ENCODE measurements around the gene ETV2.
"Not testable (repeated sequence)": the region's sequence is repeated elsewhere in the genome, so short reads cannot be mapped to it uniquely, and the experiment has no call there.

Gene ETV2, protein sequence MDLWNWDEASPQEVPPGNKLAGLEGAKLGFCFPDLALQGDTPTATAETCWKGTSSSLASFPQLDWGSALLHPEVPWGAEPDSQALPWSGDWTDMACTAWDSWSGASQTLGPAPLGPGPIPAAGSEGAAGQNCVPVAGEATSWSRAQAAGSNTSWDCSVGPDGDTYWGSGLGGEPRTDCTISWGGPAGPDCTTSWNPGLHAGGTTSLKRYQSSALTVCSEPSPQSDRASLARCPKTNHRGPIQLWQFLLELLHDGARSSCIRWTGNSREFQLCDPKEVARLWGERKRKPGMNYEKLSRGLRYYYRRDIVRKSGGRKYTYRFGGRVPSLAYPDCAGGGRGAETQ

DNA sequence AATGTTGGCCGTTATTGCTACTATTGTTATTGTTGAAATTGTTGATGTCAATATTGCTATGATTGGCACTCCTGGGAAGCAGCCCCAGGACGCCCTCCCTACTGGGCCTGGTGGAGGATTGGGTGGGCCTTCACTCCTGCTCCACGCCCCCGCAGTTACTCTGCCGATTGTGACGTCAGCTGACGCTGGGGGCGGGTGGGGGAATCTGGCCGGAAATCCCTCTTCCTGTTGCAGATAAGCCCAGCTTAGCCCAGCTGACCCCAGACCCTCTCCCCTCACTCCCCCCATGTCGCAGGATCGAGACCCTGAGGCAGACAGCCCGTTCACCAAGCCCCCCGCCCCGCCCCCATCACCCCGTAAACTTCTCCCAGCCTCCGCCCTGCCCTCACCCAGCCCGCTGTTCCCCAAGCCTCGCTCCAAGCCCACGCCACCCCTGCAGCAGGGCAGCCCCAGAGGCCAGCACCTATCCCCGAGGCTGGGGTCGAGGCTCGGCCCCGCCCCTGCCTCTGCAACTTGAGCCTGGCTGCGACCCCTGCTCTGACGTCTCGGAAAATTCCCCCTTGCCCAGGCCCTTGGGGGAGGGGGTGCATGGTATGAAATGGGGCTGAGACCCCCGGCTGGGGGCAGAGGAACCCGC, at the start of gene ETV2:
TSS of gene ETV2 (plus strand) at position 231 of the 637 bp plus-strand sequence. CDS start 716 bp downstream, outside the sequence.
- no peak for DNase-seq (ENCODE audit: low read depth, low spot score)
- no peak within 1 kb of the TSS for H3K27ac ChIP-seq

DNA sequence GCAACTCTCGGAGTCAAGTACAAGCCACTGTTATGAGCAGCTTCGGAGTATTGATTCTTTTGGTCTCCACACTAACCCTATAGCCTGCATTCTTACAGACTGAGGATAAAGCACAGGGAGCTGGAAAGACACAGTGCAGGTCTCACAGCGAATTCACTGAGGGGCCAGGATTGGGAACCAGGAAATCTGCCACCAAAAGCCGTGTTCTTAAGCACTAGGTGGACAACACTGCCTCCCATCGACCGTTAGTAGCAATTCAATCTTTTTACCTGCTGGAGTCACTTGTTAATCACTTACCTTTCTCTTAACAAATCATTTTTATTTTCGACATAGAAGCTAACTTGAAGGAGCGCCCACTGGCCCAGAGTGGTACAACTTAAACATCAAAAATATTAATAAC, 49.3 kb upstream of the ETV2 start:
- no peak overlapping the region for H3K27ac ChIP-seq
- no peak for DNase-seq (ENCODE audit: low read depth, low spot score)

DNA sequence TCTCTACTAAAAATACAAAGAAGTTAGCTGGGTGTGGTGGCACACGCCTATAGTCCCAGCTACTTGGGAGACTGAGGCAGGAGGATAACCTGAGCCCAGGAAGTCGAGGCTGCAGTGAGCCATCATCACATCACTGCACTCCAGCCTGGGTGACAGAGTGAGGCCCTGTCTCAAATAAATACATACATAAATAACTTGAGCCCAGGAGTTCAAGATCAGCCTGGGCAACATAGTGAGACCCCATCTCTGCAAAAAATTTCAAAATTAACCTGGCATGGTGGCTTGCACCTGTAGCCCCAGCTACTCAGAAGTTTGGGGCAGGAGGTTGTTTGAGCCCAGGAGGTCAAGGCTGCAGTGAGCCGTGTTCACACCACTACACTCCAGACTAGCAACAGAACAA, 46.5 kb upstream of the ETV2 start:
- H3K27ac ChIP-seq; DNase-seq (ENCODE audit: low read depth, low spot score): not testable (repeated sequence)

DNA sequence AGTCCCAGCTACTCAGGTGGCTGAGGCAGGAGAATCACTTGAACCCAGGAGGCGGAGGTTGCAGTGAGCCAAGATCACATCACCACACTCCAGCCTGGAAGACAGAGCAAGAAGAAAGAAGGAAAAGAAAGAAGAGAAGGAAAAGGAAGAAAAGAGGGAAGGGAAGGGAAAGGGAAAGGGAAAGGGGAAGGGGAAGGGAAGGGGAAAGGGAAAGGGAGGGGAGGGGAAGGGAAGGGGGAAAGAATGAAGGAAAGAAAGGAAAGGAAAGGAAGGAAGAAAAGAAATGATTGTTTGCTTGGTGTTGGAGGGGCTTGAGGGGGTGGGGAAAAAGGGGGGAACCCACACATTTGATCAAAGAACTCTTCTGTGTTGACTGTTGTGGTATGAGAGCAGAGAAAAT, 45.6 kb upstream of the ETV2 start:
- DNase-seq (ENCODE audit: low read depth, low spot score): no peak
- H3K27ac ChIP-seq: no peak overlapping the region

DNA sequence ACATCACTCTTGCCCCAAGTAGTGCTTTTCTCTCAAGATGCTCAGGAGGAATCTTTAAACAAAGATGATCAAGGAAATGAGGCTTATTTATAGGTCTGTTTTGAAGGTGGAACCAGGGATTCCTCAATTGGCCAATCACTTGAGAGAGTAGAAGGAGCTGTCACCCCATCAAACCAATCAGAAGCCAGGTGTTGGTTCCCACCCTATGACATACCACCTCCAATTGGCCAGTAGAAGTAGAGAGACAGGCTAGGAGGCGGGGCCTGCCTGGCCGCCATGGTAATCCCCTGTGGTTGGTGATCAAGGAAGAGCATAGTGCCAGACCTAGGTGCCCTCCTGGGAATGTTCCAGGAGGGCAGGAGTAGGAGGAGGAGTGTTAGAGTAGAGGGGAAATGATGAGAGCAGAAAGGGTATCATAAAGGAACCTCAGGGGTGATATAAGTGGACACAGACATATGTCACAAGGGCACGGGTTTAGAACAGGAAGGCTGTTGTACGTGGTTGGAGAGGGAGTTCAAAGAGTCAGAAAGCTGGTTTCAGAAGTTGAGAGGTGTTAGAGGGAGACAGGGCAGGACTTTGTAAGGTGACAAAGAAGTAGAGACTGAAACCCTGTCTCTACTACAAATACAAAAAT, 45.1 kb upstream of the ETV2 start:
- H3K27ac ChIP-seq: no peak overlapping the region
- DNase-seq (ENCODE audit: low read depth, low spot score): no peak

DNA sequence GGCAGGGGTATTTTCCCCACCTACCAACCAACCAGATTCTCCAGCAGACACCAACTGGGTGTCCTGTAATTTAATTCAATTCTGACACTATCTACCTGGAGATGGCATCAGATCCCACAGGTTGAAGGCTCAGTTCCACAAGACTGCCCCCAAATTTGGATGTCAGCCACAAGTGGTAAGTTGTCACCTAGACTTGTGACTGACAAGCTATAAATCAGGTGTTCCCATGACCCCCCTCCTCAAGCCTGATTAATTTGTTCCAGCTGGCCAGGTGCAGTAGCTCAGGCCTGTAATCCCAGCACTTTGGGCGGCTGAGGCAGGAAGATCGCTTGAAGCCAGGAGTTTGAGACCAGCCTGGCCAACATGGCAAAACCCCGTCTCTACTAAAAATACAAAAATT, 39.6 kb upstream of the ETV2 start:
- no peak overlapping the region for H3K27ac ChIP-seq
- no peak for DNase-seq (ENCODE audit: low read depth, low spot score)

DNA sequence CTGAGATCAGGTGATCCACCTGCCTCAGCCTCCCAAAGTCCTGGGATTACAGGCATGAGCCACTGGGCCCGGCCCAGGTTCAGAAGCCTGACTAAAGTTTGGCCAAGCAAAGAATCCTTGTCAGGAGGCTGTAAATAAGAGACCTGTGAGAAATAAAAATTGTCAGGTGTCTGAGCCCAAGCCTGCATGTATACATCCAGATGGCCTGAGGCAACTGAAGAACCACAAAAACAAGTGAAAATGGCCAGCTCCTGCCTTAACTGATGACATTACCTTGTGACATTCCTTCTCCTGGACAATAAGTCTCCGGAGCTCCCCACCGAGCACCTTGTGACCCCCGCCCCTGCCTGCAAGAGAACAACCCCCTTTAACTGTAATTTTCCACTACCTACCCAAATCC, 37.1 kb upstream of the ETV2 start:
- DNase-seq (ENCODE audit: low read depth, low spot score): not testable (repeated sequence)
- peak overlapping the region; percentile 74 for H3K27ac ChIP-seq

DNA sequence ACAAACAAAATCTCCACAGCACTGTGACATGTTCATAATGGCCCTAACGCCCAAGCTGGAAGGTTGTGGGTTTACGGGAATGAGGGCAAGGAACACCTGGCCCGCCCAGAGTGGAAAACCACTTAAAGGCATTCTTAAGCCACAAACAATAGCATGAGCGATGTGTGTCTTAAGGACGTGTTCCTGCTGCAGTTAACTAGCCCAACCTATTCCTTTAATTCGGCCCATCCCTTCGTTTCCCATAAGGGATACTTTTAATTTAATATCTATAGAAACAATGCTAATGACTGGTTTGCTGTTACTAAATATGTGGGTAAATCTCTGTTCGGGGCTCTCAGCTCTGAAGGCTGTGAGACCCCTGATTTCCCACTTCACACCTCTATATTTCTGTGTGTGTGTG, 34.4 kb upstream of the ETV2 start:
- H3K27ac ChIP-seq: not testable (repeated sequence)

DNA sequence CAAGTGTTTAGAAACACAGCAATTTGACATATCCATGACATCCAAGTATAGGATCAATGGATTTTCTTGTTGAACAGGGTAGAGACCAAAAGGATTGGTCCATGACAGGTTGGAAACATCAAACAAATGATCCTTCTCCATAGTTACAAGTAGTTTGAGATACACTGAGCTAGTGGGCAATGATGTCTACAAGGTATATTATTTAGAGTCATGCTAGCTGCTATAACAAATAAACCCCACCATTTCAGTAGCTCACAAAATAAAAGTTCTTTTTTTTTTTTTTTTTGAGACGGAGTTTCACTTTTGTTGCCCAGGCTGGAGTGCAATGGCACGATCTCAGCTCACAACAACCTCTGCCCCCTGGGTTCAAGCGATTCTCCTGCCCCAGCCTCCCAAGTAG, 33.9 kb upstream of the ETV2 start:
- DNase-seq (ENCODE audit: low read depth, low spot score): no peak
- H3K27ac ChIP-seq: no peak overlapping the region

More for the DNA sequence above, 34.4 kb upstream of the ETV2 start:
- not testable (repeated sequence) for DNase-seq (ENCODE audit: low read depth, low spot score)

DNA sequence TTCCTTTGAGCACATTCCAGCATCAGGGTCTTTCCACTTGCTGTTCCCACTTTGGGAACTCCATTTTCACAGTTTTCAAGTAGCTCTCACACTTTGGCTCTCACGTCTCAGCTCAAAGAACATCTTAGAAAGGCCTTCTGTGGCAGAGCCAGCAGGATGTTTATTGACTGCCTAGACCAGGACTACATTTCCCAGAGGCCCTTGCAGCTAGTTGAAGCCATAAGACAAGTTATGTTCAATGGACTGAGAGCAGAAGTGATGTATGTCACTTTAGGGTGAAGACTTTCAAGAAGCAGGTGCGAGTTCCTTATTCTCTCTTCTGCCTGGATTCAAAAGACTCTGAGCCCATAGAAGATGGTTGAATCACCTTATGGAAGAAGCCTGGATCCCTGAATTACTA, 33.3 kb upstream of the ETV2 start:
- H3K27ac ChIP-seq: no peak overlapping the region
- no peak for DNase-seq (ENCODE audit: low read depth, low spot score)

DNA sequence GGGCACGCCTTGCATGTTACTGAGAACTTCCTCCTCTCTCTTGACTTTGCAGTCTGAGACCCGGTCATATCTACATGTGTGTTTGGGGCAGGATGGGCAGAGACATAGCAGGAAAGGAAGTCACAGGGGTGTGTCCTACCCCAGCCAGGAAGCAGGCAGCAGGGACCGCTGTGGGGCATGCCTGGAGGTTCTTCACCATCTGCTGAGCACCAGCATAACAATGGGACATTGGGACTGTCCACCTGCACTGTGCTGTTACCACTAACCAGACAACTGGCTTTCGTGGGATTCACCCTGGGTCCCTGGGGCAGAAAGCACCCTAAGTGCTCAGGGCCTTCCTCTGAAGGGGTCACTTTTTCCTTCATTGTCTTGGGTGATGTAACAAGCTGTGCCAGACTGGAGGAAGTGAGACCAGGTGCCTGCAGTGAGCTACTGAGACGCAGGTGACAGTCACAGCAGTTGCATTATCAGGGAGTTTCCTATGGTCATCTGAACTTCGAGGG, 31.6 kb upstream of the ETV2 start:
- peak overlapping the region; percentile 49 for H3K27ac ChIP-seq
- DNase-seq (ENCODE audit: low read depth, low spot score): no peak

DNA sequence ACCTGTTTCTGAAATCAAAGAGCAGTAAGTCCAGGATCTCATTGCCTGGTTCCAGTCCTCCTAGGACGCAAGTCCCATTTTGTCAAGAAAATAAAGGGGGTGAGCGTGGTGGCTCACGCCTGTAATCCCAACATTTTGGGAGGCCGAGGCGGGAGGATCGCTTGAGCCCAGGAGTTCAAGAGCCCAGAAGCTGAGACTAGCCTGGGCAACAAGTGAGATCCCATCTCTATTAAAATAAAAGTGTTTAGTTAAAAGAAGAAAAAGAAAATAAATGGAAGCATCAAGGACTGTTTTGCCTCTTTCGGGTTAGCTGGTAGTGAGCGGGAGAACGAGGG, 29.4 kb upstream of the ETV2 start:
- DNase-seq (ENCODE audit: low read depth, low spot score): no peak
- no peak overlapping the region for H3K27ac ChIP-seq

DNA sequence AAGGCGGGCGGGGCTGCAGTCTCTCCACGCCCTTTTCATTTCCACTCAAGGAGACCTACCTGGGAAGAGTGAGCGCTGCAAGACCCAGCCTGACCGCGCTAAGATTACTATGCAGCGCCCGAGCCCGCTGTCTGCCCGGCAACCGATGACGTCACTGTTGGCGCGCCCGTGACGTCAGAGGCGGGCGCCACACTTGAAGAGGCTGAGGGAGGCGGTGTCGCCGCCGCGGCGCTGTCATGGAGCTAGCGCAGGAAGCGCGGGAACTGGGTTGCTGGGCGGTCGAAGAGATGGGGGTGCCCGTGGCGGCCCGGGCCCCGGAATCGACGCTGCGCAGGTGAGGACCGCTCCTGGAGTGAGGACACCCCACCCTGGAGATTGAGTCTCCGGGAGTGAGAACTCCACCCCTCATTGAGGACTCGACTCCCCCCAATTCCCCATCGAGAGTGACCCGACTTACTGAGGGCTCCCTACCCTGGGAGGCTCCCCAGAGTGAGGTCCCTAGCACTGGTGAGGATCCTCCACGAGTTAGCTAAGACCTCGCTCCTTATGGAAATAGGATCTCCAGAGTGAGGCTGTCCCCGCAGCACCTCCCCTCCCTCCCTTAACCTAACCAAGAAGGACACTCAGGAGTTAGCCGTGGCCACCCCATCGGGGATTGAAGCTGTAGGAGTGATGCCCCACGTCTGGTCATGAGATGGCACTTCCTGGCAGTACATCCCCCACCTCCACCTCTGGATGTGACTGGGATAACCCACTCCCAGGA, 28.8 kb upstream of the ETV2 start, which contains the start of gene HAUS5:
TSS of gene HAUS5 (plus strand) at position 177 of the 763 bp plus-strand sequence. CDS start at position 237, 60 bp downstream.
- DNase-seq (ENCODE audit: low read depth, low spot score): peak; percentile 74
- no peak within 1 kb of the TSS for H3K27ac ChIP-seq

DNA sequence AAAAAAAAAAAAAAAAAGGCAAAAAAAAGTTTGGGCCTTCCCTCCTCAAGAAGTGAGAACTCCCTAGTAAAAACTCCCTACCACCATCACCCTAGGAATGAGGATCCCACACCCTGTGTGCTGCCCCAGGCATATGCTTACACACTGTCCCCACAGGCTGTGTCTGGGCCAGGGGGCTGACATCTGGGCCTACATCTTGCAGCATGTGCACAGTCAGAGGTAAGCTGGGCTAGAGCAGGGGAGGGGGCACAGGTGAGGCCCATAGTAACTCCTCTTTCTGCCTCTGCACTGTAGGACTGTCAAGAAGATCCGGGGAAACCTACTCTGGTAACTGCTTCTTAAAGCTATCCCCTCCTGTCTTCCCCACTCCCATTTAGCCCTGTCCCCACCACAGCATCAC, 28.0 kb upstream of the ETV2 start:
- no peak overlapping the region for H3K27ac ChIP-seq
- DNase-seq (ENCODE audit: low read depth, low spot score): no peak

DNA sequence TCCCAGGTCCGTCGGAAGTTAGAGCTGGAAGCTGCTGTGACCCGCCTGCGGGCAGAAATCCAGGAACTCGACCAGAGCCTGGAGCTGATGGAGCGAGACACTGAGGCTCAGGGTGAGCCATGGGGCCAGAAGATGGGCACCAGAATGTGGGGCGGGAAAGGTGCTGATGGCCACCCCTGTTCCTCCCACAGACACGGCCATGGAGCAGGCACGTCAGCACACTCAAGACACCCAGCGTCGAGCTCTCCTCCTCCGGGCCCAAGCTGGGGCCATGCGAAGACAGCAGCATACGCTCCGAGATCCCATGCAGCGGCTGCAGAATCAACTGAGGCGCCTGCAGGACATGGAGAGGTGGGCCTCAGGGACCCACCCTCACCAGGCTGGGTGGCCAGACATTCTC, 26.5 kb upstream of the ETV2 start:
- no peak for DNase-seq (ENCODE audit: low read depth, low spot score)
- no peak overlapping the region for H3K27ac ChIP-seq

DNA sequence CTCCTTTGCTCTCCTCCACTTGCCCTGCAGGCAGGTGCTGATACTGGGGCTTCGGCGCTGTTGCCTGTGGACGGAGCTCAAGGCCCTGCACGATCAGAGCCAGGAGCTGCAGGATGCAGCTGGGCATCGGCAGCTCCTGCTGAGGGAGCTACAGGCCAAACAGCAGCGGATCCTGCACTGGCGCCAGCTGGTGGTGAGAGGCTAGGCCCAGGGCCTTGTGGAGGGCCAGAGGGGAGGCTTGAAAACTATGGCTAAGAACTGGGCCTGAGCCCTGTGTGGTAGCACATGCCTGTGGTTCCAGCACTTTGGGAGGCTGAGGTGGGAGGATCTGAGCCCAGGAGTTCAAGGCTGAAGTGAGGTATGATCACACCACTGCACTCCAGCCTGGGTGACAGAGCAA, 22.7 kb upstream of the ETV2 start:
- H3K27ac ChIP-seq: no peak overlapping the region
- no peak for DNase-seq (ENCODE audit: low read depth, low spot score)

DNA sequence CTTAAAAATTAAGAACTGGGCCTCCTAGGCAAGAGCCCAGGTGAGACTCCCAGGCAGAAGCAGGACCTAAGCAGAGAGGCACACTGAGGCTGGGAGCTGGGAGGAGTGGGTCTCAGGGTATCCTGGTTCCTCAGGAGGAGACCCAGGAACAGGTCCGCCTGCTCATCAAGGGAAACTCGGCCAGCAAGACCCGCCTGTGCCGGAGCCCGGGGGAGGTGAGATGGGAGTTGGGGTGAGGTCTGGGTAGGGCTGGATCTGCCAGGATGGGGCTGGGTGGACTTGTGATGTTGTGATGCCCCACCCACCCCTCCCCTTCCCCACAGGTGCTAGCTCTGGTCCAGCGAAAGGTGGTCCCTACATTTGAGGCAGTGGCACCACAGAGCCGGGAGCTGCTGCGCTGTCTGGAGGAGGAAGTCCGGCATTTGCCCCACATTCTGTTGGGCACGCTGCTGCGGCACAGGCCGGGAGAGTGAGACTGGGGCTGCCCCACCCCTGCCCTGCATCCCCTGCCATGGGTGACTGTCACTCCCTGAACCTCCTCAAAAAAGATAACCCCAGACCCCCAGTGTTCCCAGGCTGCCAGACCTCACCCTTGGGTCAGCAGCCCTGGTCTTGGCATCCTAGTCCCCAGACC, 22.1 kb upstream of the ETV2 start:
- no peak overlapping the region for H3K27ac ChIP-seq
- no peak for DNase-seq (ENCODE audit: low read depth, low spot score)

DNA sequence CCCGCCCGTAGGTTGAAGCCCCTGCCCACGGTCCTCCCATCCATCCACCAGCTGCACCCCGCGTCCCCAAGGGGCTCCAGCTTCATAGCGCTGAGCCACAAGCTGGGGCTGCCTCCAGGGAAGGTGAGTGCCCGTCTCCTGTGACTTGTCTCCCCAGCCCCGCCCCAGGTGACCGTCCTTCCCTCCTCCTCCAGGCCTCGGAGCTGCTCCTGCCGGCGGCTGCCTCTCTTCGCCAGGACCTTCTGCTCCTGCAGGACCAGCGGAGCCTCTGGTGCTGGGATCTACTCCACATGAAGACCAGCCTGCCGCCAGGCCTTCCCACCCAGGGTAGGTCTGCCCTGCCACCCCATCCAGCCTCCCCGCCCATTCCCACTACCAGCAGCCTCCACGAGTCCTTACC, 21.5 kb upstream of the ETV2 start:
- H3K27ac ChIP-seq: no peak overlapping the region
- no peak for DNase-seq (ENCODE audit: low read depth, low spot score)

DNA sequence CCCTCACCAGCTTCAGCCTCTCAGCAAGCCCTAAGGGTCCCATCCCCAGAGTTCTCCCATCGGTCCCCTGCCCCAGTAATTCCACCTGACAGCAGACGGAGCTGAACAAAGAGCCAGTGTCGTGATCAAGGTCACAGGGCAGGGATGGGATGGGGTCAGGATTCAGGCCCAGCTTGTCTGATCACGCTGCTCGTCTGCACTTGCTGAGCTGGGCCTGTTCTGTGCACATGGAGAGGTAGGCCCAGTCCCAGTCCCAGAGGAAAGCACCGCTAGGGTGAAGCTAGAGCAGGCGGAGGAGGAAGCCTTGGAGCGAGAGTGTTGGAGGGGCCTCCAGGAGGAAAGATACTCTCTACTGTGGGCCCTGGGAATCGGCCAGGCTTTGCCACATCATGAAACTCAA, 19.8 kb upstream of the ETV2 start:
- DNase-seq (ENCODE audit: low read depth, low spot score): no peak
- H3K27ac ChIP-seq: no peak overlapping the region

DNA sequence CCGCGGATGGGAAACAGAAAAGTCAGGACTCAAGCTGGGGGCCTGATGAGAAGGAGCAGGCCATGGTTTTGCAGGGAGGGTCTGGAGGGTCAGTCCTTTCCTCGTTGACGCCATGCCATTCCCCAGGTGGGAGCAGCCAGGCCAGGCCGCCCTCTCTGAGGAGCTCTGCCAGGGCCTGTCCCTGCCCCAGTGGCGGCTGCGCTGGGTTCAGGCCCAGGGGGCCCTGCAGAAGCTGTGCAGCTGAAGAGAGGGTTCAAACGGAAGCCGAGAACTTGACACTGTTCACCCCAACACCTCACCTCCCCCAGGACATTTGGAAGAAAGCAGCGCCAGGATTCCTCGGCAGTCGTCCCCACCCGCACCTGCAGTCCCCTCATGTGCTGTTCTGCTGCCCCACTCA, 18.8 kb upstream of the ETV2 start:
- no peak for DNase-seq (ENCODE audit: low read depth, low spot score)
- no peak overlapping the region for H3K27ac ChIP-seq
